Measurements from ENCODE around the gene LAMA3.

- TF ChIP-seq CTCF (conservative IDR thresholded peaks at IDR 0.05; ENCODE audit: low read length) (no peak), EZH2phosphoT487 (IDR thresholded peaks at IDR 0.05; ENCODE audit: borderline replicate concordance) (no peak)
Observed at GRCh38 chr18:23882616-23883276, 193.5 kb downstream of the LAMA3 start.

Data from Loucy (cell line).